Endothelial cell of umbilical vein (primary cell): ENCODE data around the gene SLC2A2. TPM values are rescaled to one million over a fixed set of nuclear protein-coding genes. Genes with fewer than 3 reads are reported as not detected.

Source experiments
- BruUV-seq: library from RNA; stranded (reverse); fragments of 400-500 nt; replicated peaks from 2 replicates; lab custom pipeline; 2021; lab: Mats Ljungman, UMichigan
- CTCF ChIA-PET: fragments of 300-600, 350-600 bp; sonication (Branson Sonifier 250); formaldehyde crosslinking; loops from one replicate; lab custom pipeline; 2021; ENCODE audit warnings: antibody characterized with exemption, inconsistent platforms; lab: Charles Lee
- POLR2A ChIA-PET: fragments of 300-600, 350-600 bp; sonication (Branson Sonifier 250); formaldehyde crosslinking; loops from one replicate; lab custom pipeline; 2021; ENCODE audit warnings: antibody characterized with exemption, inconsistent platforms; lab: Charles Lee
- DNase-seq: peaks from one replicate; pipeline ENCODE4 v3.0.0-alpha.2; 2011; ENCODE audit warnings: low read depth, low spot score
- FAIRE-seq: peaks from 2 replicates; lab custom pipeline; 2011; peaks lifted over from hg19 to GRCh38; lab: Jason Lieb, UNC
- H2AFZ ChIP-seq: 2 replicates; pipeline ENCODE4 v1.6.0; 2012; ENCODE audit warnings: low read depth, low read length, control low read depth, inconsistent platforms
- H3K27ac ChIP-seq: 2 replicates; pipeline ENCODE4 v1.5.1; 2011; ENCODE audit warnings: low read depth, mild to moderate bottlenecking, control low read depth, low read length, moderate library complexity; ENCODE audit not compliant: insufficient read depth
- H3K27me3 ChIP-seq, 2 experiments: 2 replicates each; pipeline versions ENCODE4 v1.6.0 to v1.6.1; 2011; ENCODE audit warnings: low read length in 2 of 2, mixed read lengths in 1 of 2; ENCODE audit not compliant: control insufficient read depth in 2 of 2, insufficient read depth in 2 of 2
- H3K36me3 ChIP-seq, 2 experiments: 2 replicates in 1 of 2; 3 replicates in 1 of 2; pipeline ENCODE4 v1.5.1; 2011; ENCODE audit warnings: low read length in 2 of 2, mild to moderate bottlenecking in 1 of 2, moderate library complexity in 1 of 2; ENCODE audit not compliant: control insufficient read depth in 2 of 2, insufficient read depth in 2 of 2; ENCODE audit errors: extremely low read depth in 1 of 2
- H3K4me1 ChIP-seq: 3 replicates; pipeline ENCODE4 v1.5.1; 2011; ENCODE audit warnings: mild to moderate bottlenecking, low read length; ENCODE audit not compliant: control insufficient read depth, insufficient read depth; ENCODE audit errors: extremely low read depth
- H3K4me2 ChIP-seq: 2 replicates; pipeline ENCODE4 v1.6.1; 2011; ENCODE audit warnings: low read length, control low read depth, mixed read lengths; ENCODE audit not compliant: insufficient read depth
- H3K4me3 ChIP-seq, 3 experiments: fragments of 200-600 bp in 1 of 3; sonication (generic), shearing (Covaris generic) in 1 of 3; replicated peaks in 1 of 3; 2 replicates each; pipeline ENCODE4 v1.5.1; 2011 to 2016; ENCODE audit warnings: control low read depth in 3 of 3, low read length in 3 of 3, mild to moderate bottlenecking in 2 of 3, inconsistent platforms in 1 of 3, low read depth in 1 of 3, moderate library complexity in 1 of 3; ENCODE audit not compliant: insufficient read depth in 1 of 3
- H3K79me2 ChIP-seq: 2 replicates; pipeline ENCODE4 v1.6.0; 2012; ENCODE audit warnings: low read length, inconsistent platforms; ENCODE audit not compliant: control insufficient read depth, insufficient read depth
- H3K9ac ChIP-seq: replicated peaks from 2 replicates; pipeline ENCODE3; 2011; ENCODE audit warnings: low read length, control low read depth; ENCODE audit not compliant: insufficient read depth; ENCODE audit errors: extremely low read depth
- H3K9me1 ChIP-seq: replicated peaks from 3 replicates; pipeline ENCODE4 v1.6.0; 2011; ENCODE audit warnings: mild to moderate bottlenecking, low read length; ENCODE audit not compliant: control insufficient read depth, insufficient read depth; ENCODE audit errors: extremely low read depth
- H3K9me3 ChIP-seq: replicated peaks from 2 replicates; pipeline ENCODE4 v1.5.1; 2012; ENCODE audit warnings: low read length, inconsistent platforms; ENCODE audit not compliant: control insufficient read depth, insufficient read depth
- H4K20me1 ChIP-seq: replicated peaks from 2 replicates; pipeline ENCODE3; 2011; ENCODE audit warnings: mild to moderate bottlenecking, low read length; ENCODE audit not compliant: control insufficient read depth, insufficient read depth; ENCODE audit errors: extremely low read depth
- CTCF ChIP-seq, 2 donors: IDR thresholded peaks; 1 replicate in 1 of 2; 2 replicates in 1 of 2; pipeline ENCODE4 v1.5.1; 2011; ENCODE audit warnings: low read length in 2 of 2, mild to moderate bottlenecking in 2 of 2, moderate library complexity in 2 of 2, control low read depth in 1 of 2, inconsistent platforms in 1 of 2, low read depth in 1 of 2; ENCODE audit not compliant: insufficient read depth in 1 of 2; ENCODE audit errors: extremely low read depth in 1 of 2
- EZH2 ChIP-seq: IDR thresholded peaks from 2 replicates; pipeline ENCODE4 v1.6.1; 2012; ENCODE audit warnings: borderline replicate concordance, low read depth, mild to moderate bottlenecking, moderate library complexity, low read length, inconsistent platforms; ENCODE audit not compliant: severe bottlenecking
- FOS ChIP-seq: IDR thresholded peaks from 2 replicates; pipeline ENCODE4 v1.6.1; 2011; ENCODE audit warnings: mild to moderate bottlenecking, low read length, moderate library complexity, borderline replicate concordance; ENCODE audit not compliant: insufficient read depth
- GATA2 ChIP-seq: IDR thresholded peaks from 2 replicates; pipeline ENCODE4 v1.7.0; 2011; ENCODE audit warnings: low read depth, mild to moderate bottlenecking, moderate library complexity, mixed read lengths, low read length; ENCODE audit not compliant: insufficient read length, insufficient read depth
- JUN ChIP-seq: IDR thresholded peaks from 2 replicates; pipeline ENCODE4 v1.6.1; 2011; ENCODE audit warnings: borderline replicate concordance, low read depth; ENCODE audit not compliant: insufficient read length, insufficient read depth
- MAX ChIP-seq: IDR thresholded peaks from 2 replicates; pipeline ENCODE4 v1.6.1; 2011; ENCODE audit not compliant: insufficient read depth, insufficient read length
- MYC ChIP-seq: IDR thresholded peaks from one replicate; pipeline ENCODE4 v1.6.1; 2011; ENCODE audit warnings: mild to moderate bottlenecking, low read depth, low read length
- POLR2A ChIP-seq: IDR thresholded peaks from 2 replicates; pipeline ENCODE4 v1.6.1; 2012; ENCODE audit warnings: low read depth, mild to moderate bottlenecking, control low read depth, low read length
- POLR2AphosphoS5 ChIP-seq: IDR thresholded peaks from 2 replicates; pipeline ENCODE4 v1.6.1; 2012; ENCODE audit warnings: low read depth, mild to moderate bottlenecking, control low read depth, low read length, moderate library complexity; ENCODE audit not compliant: insufficient read depth
- dilution Hi-C: fragments of 300-500 bp; cut with MboI; formaldehyde crosslinking; loops from one replicate; pipeline ENCODE4 v1.15.0; 2019; ENCODE audit warnings: low sequenced_read_pairs; ENCODE audit not compliant: extremely low pct_ligation_motif_present
- intact Hi-C: fragments of 100-400 bp; cut with micrococcal nuclease; formaldehyde crosslinking; loops from one replicate; pipeline ENCODE4 v1.10.0; 2022
- polyA plus RNA-seq, 4 experiments: library from polyadenylated mRNA; depleted of rRNA in 3 of 4; stranded (reverse) in 3 of 4; unstranded in 1 of 4; fragments of >200 nt; gene quantifications; 2 replicates each; pipeline versions ENCODE4 v1.2.1 to v1.2.3, GENCODE V29; 2011 to 2012; ENCODE audit warnings: missing spikeins in 1 of 4
- total RNA-seq: library from RNA; stranded (reverse); gene quantifications from 2 replicates; pipeline ENCODE4 v1.2.3, GENCODE V29; 2021

SLC2A2 gene
- total and polyA plus RNA-seq, 2 donors (not counting 3 experiments of a cell fraction or from before 2014, with no cell fraction given): not detected

DNA sequence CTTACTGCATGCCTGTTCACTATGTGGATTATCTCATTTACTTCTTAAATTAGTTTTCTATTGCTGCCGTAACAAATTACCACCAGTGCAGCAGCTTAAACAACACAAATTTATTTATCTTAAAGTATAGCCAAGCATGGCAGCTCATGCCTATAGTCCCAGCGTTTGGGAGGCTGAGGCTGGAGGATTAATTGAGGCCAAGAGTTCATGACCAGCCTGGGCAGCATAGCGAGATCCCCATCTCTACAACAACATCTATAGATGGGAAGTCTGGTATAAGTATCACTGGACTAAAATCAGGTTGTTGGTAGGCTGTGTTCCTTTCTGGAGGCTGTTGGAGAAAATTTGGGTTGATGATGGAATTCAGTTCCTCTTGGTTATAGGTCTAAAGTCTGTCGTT, 5.1 kb downstream of the SLC2A2 start:
- H3K36me3 ChIP-seq: no peaks in the 10 kb centered on the region
- dilution Hi-C loops: no loop called here
- no peak overlapping the region for H3K4me2 ChIP-seq
- no peaks in the 10 kb centered on the region for H3K9me1 ChIP-seq
- peaks cover 5 to 13% of the 10 kb centered on the region in 2 experiments for H3K27me3 ChIP-seq
- no peaks in the 10 kb centered on the region for H3K79me2 ChIP-seq
- DNase-seq (no peak), FAIRE-seq (no peak)
- no TSS peak for BruUV-seq
- H2AFZ ChIP-seq: no peak overlapping the region
- no peak overlapping the region for H3K4me3 ChIP-seq
- H4K20me1 ChIP-seq: no peaks in the 10 kb centered on the region
- no peak overlapping the region for H3K27ac ChIP-seq
- TF ChIP-seq POLR2AphosphoS5 (no peak), MAX (no peak), GATA2 (no peak), CTCF (IDR thresholded peaks at IDR 0.05; ENCODE audit: extremely low read depth in 1 of 2, insufficient read depth in 1 of 2, low read depth in 1 of 2, low read length in 2 of 2) (no peak), EZH2 (no peak), POLR2A (no peak), MYC (no peak), JUN (no peak), FOS (no peak)
- ChIA-PET POLR2A (no interaction called here), CTCF (interaction anchor here (1.5 to 4.0 kb wide), 2 partner anchors 11 to 41 kb away, joined by 4 to 14 read pairs; no protein-coding TSS in a partner anchor)
- no peaks in the 10 kb centered on the region for H3K9me3 ChIP-seq
- no peak overlapping the region for H3K9ac ChIP-seq
- intact Hi-C loops: no loop called here
- no peaks in the 10 kb centered on the region for H3K4me1 ChIP-seq
